ENCODE measurements around the gene ADAMTS13.

GRCh38 chr9:133485531-133486260, 63.5 kb downstream of the ADAMTS13 start:
- TF ChIP-seq EZH2 (IDR thresholded peaks at IDR 0.05) (no peak), CTCF (IDR thresholded peaks at IDR 0.05) (no peak), EZH2phosphoT487 (IDR thresholded peaks at IDR 0.05) (no peak)
